Hepatocyte (in vitro differentiated cells): Measurements from ENCODE around the gene CMIP. TPM values are rescaled to one million over a fixed set of nuclear protein-coding genes. Genes with fewer than 3 reads are reported as not detected.

ENCODE experiments used
- DNase-seq: peaks from one replicate; pipeline ENCODE4 v3.0.0-alpha.2; 2016; ENCODE audit warnings: low spot score
- H2AFZ ChIP-seq: fragments of 200-600 bp; sonication (generic); 2 replicates; pipeline ENCODE4 v1.6.0; 2016; ENCODE audit warnings: antibody characterized with exemption, mild to moderate bottlenecking
- H3K27ac ChIP-seq: fragments of 200-600 bp; sonication (generic); 2 replicates; pipeline ENCODE4 v1.5.1; 2016; ENCODE audit warnings: mild to moderate bottlenecking
- H3K27me3 ChIP-seq: fragments of 200-600 bp; sonication (generic); 2 replicates; pipeline ENCODE4 v1.6.1; 2016
- H3K36me3 ChIP-seq: fragments of 200-600 bp; sonication (generic); replicated peaks from 2 replicates; pipeline ENCODE4 v1.5.1; 2016; ENCODE audit warnings: low read depth; ENCODE audit not compliant: insufficient read depth
- H3K4me1 ChIP-seq: fragments of 200-600 bp; sonication (generic); 2 replicates; pipeline ENCODE4 v1.5.1; 2016; ENCODE audit warnings: mild to moderate bottlenecking, moderate library complexity; ENCODE audit not compliant: insufficient read depth
- H3K4me2 ChIP-seq: fragments of 200-600 bp; sonication (generic); 2 replicates; pipeline ENCODE4 v1.6.0; 2016
- H3K4me3 ChIP-seq: fragments of 200-600 bp; sonication (generic); 2 replicates; pipeline ENCODE4 v1.5.1; 2016; ENCODE audit warnings: mild to moderate bottlenecking
- H3K79me2 ChIP-seq: fragments of 200-600 bp; sonication (generic); 2 replicates; pipeline ENCODE4 v1.6.0; 2017; ENCODE audit warnings: mild to moderate bottlenecking
- H3K9me2 ChIP-seq: fragments of 200-600 bp; sonication (generic); replicated peaks from 2 replicates; pipeline ENCODE4 v1.6.0; 2017; ENCODE audit warnings: mild to moderate bottlenecking; ENCODE audit not compliant: insufficient read depth
- H3K9me3 ChIP-seq: fragments of 200-600 bp; sonication (generic); 2 replicates; pipeline ENCODE4 v1.5.1; 2016; ENCODE audit warnings: low read depth, mild to moderate bottlenecking
- H4K20me1 ChIP-seq: fragments of 200-600 bp; sonication (generic); 2 replicates; pipeline ENCODE4 v1.6.0; 2016; ENCODE audit warnings: mild to moderate bottlenecking; ENCODE audit not compliant: insufficient read depth, poor library complexity, severe bottlenecking
- EZH2 ChIP-seq: fragments of 200-600 bp; sonication (generic); IDR thresholded peaks from 2 replicates; pipeline ENCODE4 v1.6.1; 2016; ENCODE audit warnings: antibody characterized with exemption, mild to moderate bottlenecking, borderline replicate concordance
- EZH2phosphoT487 ChIP-seq: fragments of 200-600 bp; sonication (generic); IDR thresholded peaks from one replicate; pipeline ENCODE4 v1.6.1; 2018; ENCODE audit warnings: antibody characterized with exemption, mild to moderate bottlenecking, low read depth, moderate library complexity; ENCODE audit not compliant: unreplicated experiment, severe bottlenecking
- WGBS: methylation state at CpG from one replicate; pipeline ENCODE4 v1.1.6; 2016; ENCODE audit warnings: low lambda C conversion rate; ENCODE audit errors: missing lambda C conversion rate; 5-methylcytosine and 5-hydroxymethylcytosine counted together
- polyA plus RNA-seq: library from polyadenylated mRNA; unstranded; fragments of >200 nt; fragmentation: Nextera tagmentation; extraction: Ambion mirVana; gene quantifications from 2 replicates; pipeline ENCODE4 v1.2.1, GENCODE V29; 2016
- total RNA-seq: library from RNA; depleted of rRNA; stranded (reverse); fragments of >200 nt; gene quantifications from 2 replicates; pipeline ENCODE4 v1.2.3, GENCODE V29; 2014
- TF ChIP-seq, protein P1 (sequence below): fragments of 200-600 bp; sonication (generic); IDR thresholded peaks from 2 replicates; pipeline ENCODE4 v1.5.1; 2016; ENCODE audit warnings: antibody characterized with exemption, mild to moderate bottlenecking; ENCODE audit not compliant: poor library complexity

Gene CMIP
- total and polyA plus RNA-seq, 2 experiments from 2014 or later = 5.8 to 17.8 TPM

- H4K20me1 ChIP-seq = peaks cover 3% of the 10 kb centered on the region
- peaks cover 23% of the 10 kb centered on the region for H3K79me2 ChIP-seq
- 96% methylated on average over 3 of the region's 3 CpGs for WGBS
- no peaks in the 10 kb centered on the region for H3K9me2 ChIP-seq
- H3K4me3 ChIP-seq = no peak overlapping the region
- no peaks in the 10 kb centered on the region for H3K9me3 ChIP-seq
- DNase-seq = no peak
- no peaks in the 10 kb centered on the region for H3K27me3 ChIP-seq
- no peak overlapping the region for H3K4me2 ChIP-seq
- H3K36me3 ChIP-seq = no peaks in the 10 kb centered on the region
- TF ChIP-seq, protein P1, sequence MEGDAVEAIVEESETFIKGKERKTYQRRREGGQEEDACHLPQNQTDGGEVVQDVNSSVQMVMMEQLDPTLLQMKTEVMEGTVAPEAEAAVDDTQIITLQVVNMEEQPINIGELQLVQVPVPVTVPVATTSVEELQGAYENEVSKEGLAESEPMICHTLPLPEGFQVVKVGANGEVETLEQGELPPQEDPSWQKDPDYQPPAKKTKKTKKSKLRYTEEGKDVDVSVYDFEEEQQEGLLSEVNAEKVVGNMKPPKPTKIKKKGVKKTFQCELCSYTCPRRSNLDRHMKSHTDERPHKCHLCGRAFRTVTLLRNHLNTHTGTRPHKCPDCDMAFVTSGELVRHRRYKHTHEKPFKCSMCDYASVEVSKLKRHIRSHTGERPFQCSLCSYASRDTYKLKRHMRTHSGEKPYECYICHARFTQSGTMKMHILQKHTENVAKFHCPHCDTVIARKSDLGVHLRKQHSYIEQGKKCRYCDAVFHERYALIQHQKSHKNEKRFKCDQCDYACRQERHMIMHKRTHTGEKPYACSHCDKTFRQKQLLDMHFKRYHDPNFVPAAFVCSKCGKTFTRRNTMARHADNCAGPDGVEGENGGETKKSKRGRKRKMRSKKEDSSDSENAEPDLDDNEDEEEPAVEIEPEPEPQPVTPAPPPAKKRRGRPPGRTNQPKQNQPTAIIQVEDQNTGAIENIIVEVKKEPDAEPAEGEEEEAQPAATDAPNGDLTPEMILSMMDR = no peak
- no peak for TF ChIP-seq EZH2phosphoT487
- TF ChIP-seq EZH2 = no peak
- no peak overlapping the region for H2AFZ ChIP-seq
- no peak overlapping the region for H3K27ac ChIP-seq
- H3K4me1 ChIP-seq = peaks cover 10% of the 10 kb centered on the region
These were observed 170.8 kb downstream of the CMIP start for GRCh38 chr16:81615411-81615810.

- no peak overlapping the region for H3K27ac ChIP-seq
- no peaks in the 10 kb centered on the region for H3K9me2 ChIP-seq
- no peak overlapping the region for H3K4me2 ChIP-seq
- H3K4me1 ChIP-seq = peaks cover 10% of the 10 kb centered on the region
- peaks cover 23% of the 10 kb centered on the region for H3K79me2 ChIP-seq
- 86% methylated on average over 14 of the region's 14 CpGs for WGBS
- no peak overlapping the region for H2AFZ ChIP-seq
- H3K36me3 ChIP-seq = no peaks in the 10 kb centered on the region
- DNase-seq = no peak
- no peak overlapping the region for H3K4me3 ChIP-seq
- TF ChIP-seq EZH2phosphoT487 = no peak
- TF ChIP-seq, protein P1 = no peak
- TF ChIP-seq EZH2 = no peak
- H4K20me1 ChIP-seq = peaks cover 3% of the 10 kb centered on the region
- H3K27me3 ChIP-seq = no peaks in the 10 kb centered on the region
- H3K9me3 ChIP-seq = no peaks in the 10 kb centered on the region
These were observed 171.2 kb downstream of the CMIP start for GRCh38 chr16:81615833-81616232.

- H3K9me3 ChIP-seq = no peaks in the 10 kb centered on the region
- TF ChIP-seq EZH2 (no peak), EZH2phosphoT487 (no peak)
- TF ChIP-seq, protein P1 = no peak
- WGBS = 79% methylated on average over 15 of the region's 17 CpGs
- peaks cover 10% of the 10 kb centered on the region for H3K4me1 ChIP-seq
- H3K27ac ChIP-seq = peak overlapping the region; percentile 62
- peak; percentile 76 for DNase-seq
- H2AFZ ChIP-seq = no peak overlapping the region
- peaks cover 3% of the 10 kb centered on the region for H4K20me1 ChIP-seq
- H3K4me2 ChIP-seq = peak overlapping the region; percentile 38
- H3K4me3 ChIP-seq = no peak overlapping the region
- H3K9me2 ChIP-seq = no peaks in the 10 kb centered on the region
- no peaks in the 10 kb centered on the region for H3K27me3 ChIP-seq
- no peaks in the 10 kb centered on the region for H3K36me3 ChIP-seq
- peaks cover 23% of the 10 kb centered on the region for H3K79me2 ChIP-seq
These were observed 171.9 kb downstream of the CMIP start for GRCh38 chr16:81616321-81617020.
